HepG2 (cell line): ENCODE measurements around the gene HIRA. TPM values are rescaled to one million over a fixed set of nuclear protein-coding genes. Genes with fewer than 3 reads are reported as not detected.

Experiments used
- ATAC-seq: fragments of 200-7000 bp; cut with Tn5 transposase; 3 replicates; pipeline ENCODE4 v1.9.1; 2020; ENCODE audit warnings: mild to moderate bottlenecking, moderate library complexity
- BruUV-seq: library from RNA; stranded (reverse); fragments of 400-500 nt; replicated peaks from 2 replicates; lab custom pipeline; 2021; lab: Mats Ljungman, UMichigan
- CTCF ChIA-PET: fragments of 300-600 bp; formaldehyde crosslinking; extraction: SDS; loops from one replicate; lab custom pipeline; 2021; ENCODE audit warnings: low total read pairs, inconsistent platforms, low intra/inter-chr PET ratio; lab: Yijun Ruan, JAX
- POLR2A ChIA-PET: fragments of 350-600 bp; sonication (Branson Sonifier 250); formaldehyde crosslinking; loops from one replicate; lab custom pipeline; 2020; ENCODE audit warnings: antibody characterized with exemption, inconsistent platforms; lab: Yijun Ruan, JAX
- DNase-seq: peaks from one replicate; pipeline ENCODE4 v3.0.0-alpha.2; 2015; ENCODE audit warnings: low spot score
- FAIRE-seq: peaks from 3 replicates; lab custom pipeline; 2011; peaks lifted over from hg19 to GRCh38; lab: Jason Lieb, UNC
- H2AFZ ChIP-seq: one replicate; pipeline ENCODE4 v1.6.1; 2011; ENCODE audit warnings: low read length, inconsistent platforms
- H3K27ac ChIP-seq: fragments of 300-600 bp; 3 replicates; pipeline ENCODE4 v1.8.0; 2011; ENCODE audit warnings: mixed run types, mild to moderate bottlenecking, mixed read lengths, low read length, inconsistent platforms; ENCODE audit not compliant: insufficient read depth; ENCODE audit errors: extremely low read length
- H3K27me3 ChIP-seq, 2 experiments: fragments of 200-600 bp in 1 of 2; 2 replicates in 1 of 2; 3 replicates in 1 of 2; pipeline versions ENCODE4 v1.6.0 to v1.8.0; 2011; ENCODE audit warnings: low read length in 2 of 2, mild to moderate bottlenecking in 2 of 2, moderate library complexity in 2 of 2, inconsistent platforms in 1 of 2; ENCODE audit not compliant: insufficient read depth in 2 of 2, control insufficient read depth in 1 of 2
- H3K36me3 ChIP-seq, 2 experiments: fragments of 200-600 bp in 1 of 2; replicated peaks in 1 of 2; 2 replicates in 1 of 2; 3 replicates in 1 of 2; pipeline versions ENCODE4 v1.5.1 to v1.8.0; 2011; ENCODE audit warnings: low read length in 2 of 2, inconsistent platforms in 1 of 2; ENCODE audit not compliant: insufficient read depth in 2 of 2, control insufficient read depth in 1 of 2
- H3K4me1 ChIP-seq: 2 replicates; pipeline ENCODE4 v1.5.1; 2012; ENCODE audit warnings: low read length, inconsistent platforms; ENCODE audit not compliant: insufficient read depth
- H3K4me2 ChIP-seq: 2 replicates; pipeline ENCODE4 v1.6.0; 2011; ENCODE audit warnings: low read depth, low read length, inconsistent platforms
- H3K4me3 ChIP-seq, 3 experiments: fragments of 200-600 bp in 1 of 3; sonication (generic), shearing (Covaris generic) in 1 of 3; replicated peaks in 1 of 3; 2 replicates each; pipeline ENCODE4 v1.5.1; 2011 to 2016; ENCODE audit warnings: low read length in 3 of 3, inconsistent platforms in 2 of 3, low read depth in 2 of 3, mild to moderate bottlenecking in 2 of 3, control low read depth in 1 of 3, mixed read lengths in 1 of 3; ENCODE audit not compliant: insufficient read depth in 1 of 3
- H3K79me2 ChIP-seq: one replicate; pipeline ENCODE4 v1.6.1; 2011; ENCODE audit warnings: low read length, inconsistent platforms; ENCODE audit not compliant: insufficient read depth
- H3K9ac ChIP-seq: 2 replicates; pipeline ENCODE4 v1.6.0; 2011; ENCODE audit warnings: mild to moderate bottlenecking, low read depth, low read length, inconsistent platforms; ENCODE audit not compliant: insufficient read depth
- H3K9me3 ChIP-seq: 2 replicates; pipeline ENCODE4 v1.5.1; 2012; ENCODE audit warnings: mild to moderate bottlenecking, low read length
- H4K20me1 ChIP-seq: 2 replicates; pipeline ENCODE4 v1.6.0; 2011; ENCODE audit warnings: inconsistent platforms, mild to moderate bottlenecking, low read length, moderate library complexity; ENCODE audit not compliant: insufficient read depth
- HHEX ChIP-seq: IDR thresholded peaks from 2 replicates; pipeline ENCODE4 v1.6.1; 2016; ENCODE audit warnings: control low read depth
- HOXD1 ChIP-seq: sonication (generic); formaldehyde crosslinking; IDR thresholded peaks from 2 replicates; pipeline ENCODE4 v1.5.0; 2020; ENCODE audit warnings: missing genetic modification reagents
- MEIS2 ChIP-seq: sonication (generic); formaldehyde crosslinking; IDR thresholded peaks from 2 replicates; pipeline ENCODE4 v1.9.0; 2021; ENCODE audit warnings: mild to moderate bottlenecking, missing genetic modification reagents
- NFYB ChIP-seq: sonication (generic); formaldehyde crosslinking; IDR thresholded peaks from 2 replicates; pipeline ENCODE4 v1.4.0; 2020; ENCODE audit warnings: missing genetic modification reagents
- NR2C2 ChIP-seq: sonication (generic); formaldehyde crosslinking; IDR thresholded peaks from 2 replicates; pipeline ENCODE4 v1.4.0; 2020; ENCODE audit warnings: missing genetic modification reagents, mild to moderate bottlenecking, moderate library complexity, borderline replicate concordance
- ZNF10 ChIP-seq: sonication (generic); formaldehyde crosslinking; IDR thresholded peaks from 2 replicates; pipeline ENCODE4 v1.4.0; 2020; ENCODE audit warnings: mild to moderate bottlenecking, low read depth, missing genetic modification reagents, borderline replicate concordance
- ZNF124 ChIP-seq: sonication (generic); formaldehyde crosslinking; IDR thresholded peaks from 2 replicates; pipeline ENCODE4 v1.4.0; 2020; ENCODE audit warnings: missing genetic modification reagents
- ZNF549 ChIP-seq: sonication (generic); formaldehyde crosslinking; IDR thresholded peaks from 2 replicates; pipeline ENCODE4 v1.5.0; 2020; ENCODE audit warnings: missing genetic modification reagents
- ZNF672 ChIP-seq: sonication (generic); formaldehyde crosslinking; IDR thresholded peaks from 2 replicates; pipeline ENCODE4 v1.8.1; 2022; ENCODE audit warnings: missing genetic modification reagents
- ZSCAN22 ChIP-seq: sonication (generic); formaldehyde crosslinking; IDR thresholded peaks from 2 replicates; pipeline ENCODE4 v1.4.0; 2020; ENCODE audit warnings: mild to moderate bottlenecking, missing genetic modification reagents
- ZSCAN30 ChIP-seq: sonication (generic); formaldehyde crosslinking; IDR thresholded peaks from 2 replicates; pipeline ENCODE4 v1.5.0; 2020; ENCODE audit warnings: mild to moderate bottlenecking, missing genetic modification reagents
- WGBS: methylation state at CpG from one replicate; pipeline ENCODE4 v1.1.6; 2017; ENCODE audit warnings: low lambda C conversion rate; 5-methylcytosine and 5-hydroxymethylcytosine counted together
- in situ Hi-C: cut with HindIII; loops from 2 replicates; pipeline ENCODE4 v1.10.0; 2017; ENCODE audit warnings: low pct_unique_long_range_greater_than_20kb; ENCODE audit not compliant: extremely low pct_ligation_motif_present
- intact Hi-C: fragments of 100-400 bp; cut with micrococcal nuclease; formaldehyde crosslinking; loops from one replicate; pipeline ENCODE4 v1.10.0; 2022; ENCODE audit not compliant: unreplicated experiment
- polyA plus RNA-seq, 8 experiments: library from polyadenylated mRNA; depleted of rRNA in 3 of 8; stranded (reverse) in 7 of 8; unstranded in 1 of 8; fragments of >200 nt; fragmentation: Illumina TruSeq in 4 of 8; extraction: Trizol in 4 of 8; gene quantifications; 2 replicates each; pipeline versions ENCODE4 v1.2.1 to v1.2.3, GENCODE V29; 2011 to 2016; ENCODE audit warnings: low read depth in 4 of 8, missing spikeins in 1 of 8, mixed read lengths in 1 of 8; ENCODE audit not compliant: insufficient read depth in 1 of 8
- total RNA-seq, 5 experiments: library from RNA; depleted of rRNA; stranded (reverse); fragments of >200 nt; fragmentation: Illumina TruSeq; extraction: Trizol; gene quantifications; 2 replicates each; pipeline ENCODE4 v1.2.3, GENCODE V29; 2016; ENCODE audit warnings: low read depth in 1 of 5
- TF ChIP-seq, protein P1 (sequence below): sonication (generic); formaldehyde crosslinking; IDR thresholded peaks from 2 replicates; pipeline ENCODE4 v1.4.0; 2020; ENCODE audit warnings: missing genetic modification reagents
- TF ChIP-seq, protein P2 (sequence below): sonication (generic); formaldehyde crosslinking; IDR thresholded peaks from 2 replicates; pipeline ENCODE4; 2020; ENCODE audit warnings: missing genetic modification reagents, mild to moderate bottlenecking, borderline replicate concordance
- TF ChIP-seq, protein P3 (sequence below): sonication (generic); formaldehyde crosslinking; IDR thresholded peaks from 2 replicates; pipeline ENCODE4 v1.4.0; 2020; ENCODE audit warnings: missing genetic modification reagents
- TF ChIP-seq, protein P4 (sequence below): sonication (generic); formaldehyde crosslinking; IDR thresholded peaks from 2 replicates; pipeline ENCODE4 v1.4.0; 2020; ENCODE audit warnings: missing genetic modification reagents

HIRA gene
- total and polyA plus RNA-seq, 2 of the 13 experiments (the other 11 are each of a cell fraction or from before 2014, with no cell fraction given): 21.5 to 29.2 TPM

DNA sequence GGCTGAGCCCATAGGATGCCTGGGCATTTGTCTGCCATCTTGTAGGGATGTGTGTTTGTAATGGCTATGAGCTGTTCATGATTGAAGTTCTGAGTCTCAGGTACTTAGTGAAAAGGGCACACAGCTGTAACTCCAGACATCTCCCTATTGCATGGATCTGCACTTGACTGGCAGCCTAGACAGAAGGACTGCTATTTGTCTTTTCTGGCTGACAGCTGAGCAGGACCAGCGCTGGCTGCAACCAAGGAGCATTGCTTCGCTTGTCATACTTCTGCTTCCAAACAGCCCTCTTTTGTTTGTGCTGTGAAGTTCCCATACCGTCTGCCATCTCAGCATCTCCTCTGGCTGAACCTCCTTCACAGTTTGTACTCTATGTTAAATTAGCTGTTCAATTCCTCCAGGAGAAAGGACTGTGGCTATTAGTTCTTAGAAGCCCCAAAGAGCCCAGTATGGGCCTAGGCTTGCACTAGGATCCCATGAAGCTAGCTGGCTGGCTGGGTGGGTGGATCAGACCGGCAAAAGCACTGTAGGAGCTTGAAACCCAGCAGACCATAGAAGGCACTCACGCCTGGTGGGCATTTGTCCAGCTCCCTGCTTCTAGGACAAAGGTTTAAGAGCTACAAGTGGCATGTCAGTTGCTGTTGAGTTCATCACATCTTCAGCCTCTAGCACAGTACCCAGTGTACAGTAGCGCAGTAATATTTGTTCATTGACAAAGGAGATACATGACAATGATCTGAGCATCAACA is 20.4 kb downstream of the HIRA start:
- DNase-seq (no peak), ATAC-seq (no peak), FAIRE-seq (no peak)
- Histone ChIP-seq H3K4me1 (no peaks in the 10 kb centered on the region), H4K20me1 (peaks cover 20% of the 10 kb centered on the region; the same call in 1 of the 2 replicates), H3K9ac (no peak overlapping the region), H3K4me3 (no peak overlapping the region), H3K27me3 (no peaks in the 10 kb centered on the region), H3K4me2 (no peak overlapping the region), H3K79me2 (peaks cover 51% of the 10 kb centered on the region), H3K9me3 (no peaks in the 10 kb centered on the region), H3K27ac (no peak overlapping the region), H2AFZ (no peak overlapping the region), H3K36me3 (peaks cover 25 to 72% of the 10 kb centered on the region in 2 experiments)
- in situ Hi-C loops (no loop called here), intact Hi-C loops (no loop called here)
- TF ChIP-seq ZNF10 (no peak), NFYB (no peak), MEIS2 (no peak), ZNF672 (CRISPR knock-in tag) (no peak), ZSCAN30 (no peak), ZSCAN22 (CRISPR knock-in tag) (no peak), HHEX (no peak), ZNF124 (CRISPR knock-in tag) (no peak), NR2C2 (CRISPR knock-in tag) (no peak), HOXD1 (no peak), ZNF549 (no peak)
- TF ChIP-seq, protein P1, sequence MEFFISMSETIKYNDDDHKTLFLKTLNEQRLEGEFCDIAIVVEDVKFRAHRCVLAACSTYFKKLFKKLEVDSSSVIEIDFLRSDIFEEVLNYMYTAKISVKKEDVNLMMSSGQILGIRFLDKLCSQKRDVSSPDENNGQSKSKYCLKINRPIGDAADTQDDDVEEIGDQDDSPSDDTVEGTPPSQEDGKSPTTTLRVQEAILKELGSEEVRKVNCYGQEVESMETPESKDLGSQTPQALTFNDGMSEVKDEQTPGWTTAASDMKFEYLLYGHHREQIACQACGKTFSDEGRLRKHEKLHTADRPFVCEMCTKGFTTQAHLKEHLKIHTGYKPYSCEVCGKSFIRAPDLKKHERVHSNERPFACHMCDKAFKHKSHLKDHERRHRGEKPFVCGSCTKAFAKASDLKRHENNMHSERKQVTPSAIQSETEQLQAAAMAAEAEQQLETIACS (CRISPR knock-in tag): no peak
- TF ChIP-seq, protein P2, sequence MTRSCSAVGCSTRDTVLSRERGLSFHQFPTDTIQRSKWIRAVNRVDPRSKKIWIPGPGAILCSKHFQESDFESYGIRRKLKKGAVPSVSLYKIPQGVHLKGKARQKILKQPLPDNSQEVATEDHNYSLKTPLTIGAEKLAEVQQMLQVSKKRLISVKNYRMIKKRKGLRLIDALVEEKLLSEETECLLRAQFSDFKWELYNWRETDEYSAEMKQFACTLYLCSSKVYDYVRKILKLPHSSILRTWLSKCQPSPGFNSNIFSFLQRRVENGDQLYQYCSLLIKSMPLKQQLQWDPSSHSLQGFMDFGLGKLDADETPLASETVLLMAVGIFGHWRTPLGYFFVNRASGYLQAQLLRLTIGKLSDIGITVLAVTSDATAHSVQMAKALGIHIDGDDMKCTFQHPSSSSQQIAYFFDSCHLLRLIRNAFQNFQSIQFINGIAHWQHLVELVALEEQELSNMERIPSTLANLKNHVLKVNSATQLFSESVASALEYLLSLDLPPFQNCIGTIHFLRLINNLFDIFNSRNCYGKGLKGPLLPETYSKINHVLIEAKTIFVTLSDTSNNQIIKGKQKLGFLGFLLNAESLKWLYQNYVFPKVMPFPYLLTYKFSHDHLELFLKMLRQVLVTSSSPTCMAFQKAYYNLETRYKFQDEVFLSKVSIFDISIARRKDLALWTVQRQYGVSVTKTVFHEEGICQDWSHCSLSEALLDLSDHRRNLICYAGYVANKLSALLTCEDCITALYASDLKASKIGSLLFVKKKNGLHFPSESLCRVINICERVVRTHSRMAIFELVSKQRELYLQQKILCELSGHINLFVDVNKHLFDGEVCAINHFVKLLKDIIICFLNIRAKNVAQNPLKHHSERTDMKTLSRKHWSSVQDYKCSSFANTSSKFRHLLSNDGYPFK (CRISPR knock-in tag): no peak
- TF ChIP-seq, protein P3, sequence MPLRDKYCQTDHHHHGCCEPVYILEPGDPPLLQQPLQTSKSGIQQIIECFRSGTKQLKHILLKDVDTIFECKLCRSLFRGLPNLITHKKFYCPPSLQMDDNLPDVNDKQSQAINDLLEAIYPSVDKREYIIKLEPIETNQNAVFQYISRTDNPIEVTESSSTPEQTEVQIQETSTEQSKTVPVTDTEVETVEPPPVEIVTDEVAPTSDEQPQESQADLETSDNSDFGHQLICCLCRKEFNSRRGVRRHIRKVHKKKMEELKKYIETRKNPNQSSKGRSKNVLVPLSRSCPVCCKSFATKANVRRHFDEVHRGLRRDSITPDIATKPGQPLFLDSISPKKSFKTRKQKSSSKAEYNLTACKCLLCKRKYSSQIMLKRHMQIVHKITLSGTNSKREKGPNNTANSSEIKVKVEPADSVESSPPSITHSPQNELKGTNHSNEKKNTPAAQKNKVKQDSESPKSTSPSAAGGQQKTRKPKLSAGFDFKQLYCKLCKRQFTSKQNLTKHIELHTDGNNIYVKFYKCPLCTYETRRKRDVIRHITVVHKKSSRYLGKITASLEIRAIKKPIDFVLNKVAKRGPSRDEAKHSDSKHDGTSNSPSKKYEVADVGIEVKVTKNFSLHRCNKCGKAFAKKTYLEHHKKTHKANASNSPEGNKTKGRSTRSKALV (CRISPR knock-in tag): no peak
- TF ChIP-seq, protein P4, sequence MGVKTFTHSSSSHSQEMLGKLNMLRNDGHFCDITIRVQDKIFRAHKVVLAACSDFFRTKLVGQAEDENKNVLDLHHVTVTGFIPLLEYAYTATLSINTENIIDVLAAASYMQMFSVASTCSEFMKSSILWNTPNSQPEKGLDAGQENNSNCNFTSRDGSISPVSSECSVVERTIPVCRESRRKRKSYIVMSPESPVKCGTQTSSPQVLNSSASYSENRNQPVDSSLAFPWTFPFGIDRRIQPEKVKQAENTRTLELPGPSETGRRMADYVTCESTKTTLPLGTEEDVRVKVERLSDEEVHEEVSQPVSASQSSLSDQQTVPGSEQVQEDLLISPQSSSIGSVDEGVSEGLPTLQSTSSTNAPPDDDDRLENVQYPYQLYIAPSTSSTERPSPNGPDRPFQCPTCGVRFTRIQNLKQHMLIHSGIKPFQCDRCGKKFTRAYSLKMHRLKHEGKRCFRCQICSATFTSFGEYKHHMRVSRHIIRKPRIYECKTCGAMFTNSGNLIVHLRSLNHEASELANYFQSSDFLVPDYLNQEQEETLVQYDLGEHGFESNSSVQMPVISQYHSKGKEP (CRISPR knock-in tag): no peak
- 93% methylated on average over 6 of the region's 6 CpGs for WGBS
- no TSS peak for BruUV-seq
- ChIA-PET CTCF (no interaction called here), POLR2A (no interaction called here)
